ENCODE measurements around the gene NOXO1. TPM values are rescaled to one million over a fixed set of nuclear protein-coding genes. Genes with fewer than 3 reads are reported as not detected.
A peak's percentile ranks its signal among the peaks of the same experiment; 100 is the strongest.

Gene NOXO1
- polyA plus RNA-seq, 4 donors: 3.1 to 30.5 (median 10.8) TPM

GRCh38 chr16:1989209-1990100 lies 8.2 kb upstream of the NOXO1 start, which contains the start of gene SYNGR3:
SYNGR3 (plus strand) TSS chr16:1989970; CDS start chr16:1990103, 133 bp downstream.
- WGBS, 3 donors: 5 to 10% (median 5%) methylated on average over 23 to 67 of the region's 67 CpGs
- Histone ChIP-seq H3K27me3 (ENCODE audit: control insufficient read depth in 3 of 3, insufficient read depth in 3 of 3, low read length in 3 of 3) (peaks cover 3 to 35% (median 15%) of the 10 kb centered on the region in 3 donors), H3K9me3 (ENCODE audit: control insufficient read depth in 2 of 2, insufficient read depth in 1 of 2, low read depth in 1 of 2, low read length in 1 of 2) (peaks cover 0 to 7% of the 10 kb centered on the region in 2 donors), H3K4me3 (ENCODE audit: low read depth in 1 of 3, low read length in 3 of 3) (peak within 1 kb of the TSS; percentile 22 to 35 (median 23)), H3K4me1 (ENCODE audit: control insufficient read depth in 3 of 3, insufficient read depth in 2 of 3, low read depth in 1 of 3, low read length in 2 of 3) (peaks cover 0 to 40% (median 0%) of the 10 kb centered on the region in 3 donors), H3K36me3 (ENCODE audit: control insufficient read depth in 3 of 3, insufficient read depth in 2 of 3, low read depth in 1 of 3, low read length in 3 of 3) (peaks cover 2 to 32% (median 2%) of the 10 kb centered on the region in 3 donors), H3K27ac (ENCODE audit: low read depth in 1 of 3, low read length in 2 of 3) (peak within 1 kb of the TSS in 1 of 3 donors; percentile 41)
- FAIRE-seq: no peak
- peak; percentile 30 to 36 for DNase-seq

DNA sequence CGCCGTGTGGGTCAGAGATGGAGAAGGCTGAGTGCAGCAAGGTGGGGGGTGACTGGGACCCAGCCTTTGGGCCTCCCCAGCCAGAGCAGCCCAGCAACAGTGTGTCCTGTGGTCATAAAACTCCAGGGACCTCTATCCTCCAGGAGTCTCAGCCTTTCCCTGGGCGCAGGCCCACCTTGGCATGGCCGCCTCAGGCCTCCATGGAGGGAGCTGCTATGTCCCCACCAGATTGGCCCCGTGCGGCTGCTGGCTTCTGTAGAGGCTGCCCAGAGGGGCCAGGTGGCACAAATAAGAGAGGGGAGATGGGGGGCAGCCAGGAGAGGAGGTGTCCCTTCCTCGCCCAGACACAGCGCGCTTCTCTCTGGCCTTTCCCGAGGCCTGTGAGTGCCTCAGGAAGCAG lies 5.9 kb upstream of the NOXO1 start:
- peaks cover 0 to 3% of the 10 kb centered on the region in 2 donors for H3K9me3 ChIP-seq (ENCODE audit: control insufficient read depth in 2 of 2, insufficient read depth in 1 of 2, low read depth in 1 of 2, low read length in 1 of 2)
- H3K4me3 ChIP-seq (ENCODE audit: low read depth in 1 of 3, low read length in 3 of 3): no peak overlapping the region
- no peak for DNase-seq
- FAIRE-seq: no peak
- H3K4me1 ChIP-seq (ENCODE audit: control insufficient read depth in 3 of 3, insufficient read depth in 2 of 3, low read depth in 1 of 3, low read length in 2 of 3): peaks cover 0 to 51% (median 3%) of the 10 kb centered on the region in 3 donors
- 89 to 95% (median 92%) methylated on average over 9 to 10 of the region's 10 CpGs for WGBS, 3 donors
- no peak overlapping the region for H3K27ac ChIP-seq (ENCODE audit: low read depth in 1 of 3, low read length in 2 of 3)
- H3K36me3 ChIP-seq (ENCODE audit: control insufficient read depth in 3 of 3, insufficient read depth in 2 of 3, low read depth in 1 of 3, low read length in 3 of 3): peaks cover 2 to 29% (median 2%) of the 10 kb centered on the region in 3 donors
- peaks cover 3 to 45% (median 15%) of the 10 kb centered on the region in 3 donors for H3K27me3 ChIP-seq (ENCODE audit: control insufficient read depth in 3 of 3, insufficient read depth in 3 of 3, low read length in 3 of 3)

DNA sequence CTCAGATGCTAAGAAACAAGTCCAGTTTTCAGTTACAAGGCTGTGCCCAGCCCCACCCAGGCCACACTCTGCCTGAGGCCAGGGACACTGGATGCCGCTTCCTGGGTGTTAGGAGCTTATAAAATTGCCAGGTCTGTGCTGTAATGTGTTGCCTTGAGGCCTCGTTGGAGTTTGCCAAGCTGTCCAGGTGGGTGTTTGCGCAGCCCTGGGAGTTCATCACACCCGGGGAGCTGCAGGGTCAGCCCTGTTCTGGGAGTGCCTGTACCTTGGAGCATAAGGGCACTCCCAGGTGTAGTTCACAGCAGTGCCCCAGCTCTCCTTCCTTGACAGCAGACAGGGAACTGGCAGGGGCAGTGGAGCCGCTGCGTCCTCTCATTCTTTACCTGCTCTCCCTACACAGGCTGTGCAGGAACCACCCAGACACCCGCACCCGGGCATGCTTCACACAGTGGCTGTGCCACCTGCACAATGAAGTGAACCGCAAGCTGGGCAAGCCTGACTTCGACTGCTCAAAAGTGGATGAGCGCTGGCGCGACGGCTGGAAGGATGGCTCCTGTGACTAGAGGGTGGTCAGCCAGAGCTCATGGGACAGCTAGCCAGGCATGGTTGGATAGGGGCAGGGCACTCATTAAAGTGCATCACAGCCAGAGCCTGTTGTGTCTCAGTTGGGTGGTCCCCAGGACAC lies 4.3 kb upstream of the NOXO1 start:
- peak overlapping the region in 2 of 3 donors; percentile 48 to 83 for H3K4me3 ChIP-seq (ENCODE audit: low read depth in 1 of 3, low read length in 3 of 3)
- DNase-seq (peak; percentile 51 to 90), FAIRE-seq (no peak)
- H3K36me3 ChIP-seq (ENCODE audit: control insufficient read depth in 3 of 3, insufficient read depth in 2 of 3, low read depth in 1 of 3, low read length in 3 of 3): peaks cover 2 to 29% (median 2%) of the 10 kb centered on the region in 3 donors
- H3K9me3 ChIP-seq (ENCODE audit: control insufficient read depth in 2 of 2, insufficient read depth in 1 of 2, low read depth in 1 of 2, low read length in 1 of 2): no peaks in the 10 kb centered on the region
- peaks cover 3 to 50% (median 9%) of the 10 kb centered on the region in 3 donors for H3K27me3 ChIP-seq (ENCODE audit: control insufficient read depth in 3 of 3, insufficient read depth in 3 of 3, low read length in 3 of 3)
- WGBS, 3 donors: 51 to 78% (median 63%) methylated on average over 14 of the region's 14 CpGs
- peak overlapping the region; percentile 29 to 97 (median 82) for H3K27ac ChIP-seq (ENCODE audit: low read depth in 1 of 3, low read length in 2 of 3)
- peaks cover 0 to 56% (median 3%) of the 10 kb centered on the region in 3 donors for H3K4me1 ChIP-seq (ENCODE audit: control insufficient read depth in 3 of 3, insufficient read depth in 2 of 3, low read depth in 1 of 3, low read length in 2 of 3)

DNA sequence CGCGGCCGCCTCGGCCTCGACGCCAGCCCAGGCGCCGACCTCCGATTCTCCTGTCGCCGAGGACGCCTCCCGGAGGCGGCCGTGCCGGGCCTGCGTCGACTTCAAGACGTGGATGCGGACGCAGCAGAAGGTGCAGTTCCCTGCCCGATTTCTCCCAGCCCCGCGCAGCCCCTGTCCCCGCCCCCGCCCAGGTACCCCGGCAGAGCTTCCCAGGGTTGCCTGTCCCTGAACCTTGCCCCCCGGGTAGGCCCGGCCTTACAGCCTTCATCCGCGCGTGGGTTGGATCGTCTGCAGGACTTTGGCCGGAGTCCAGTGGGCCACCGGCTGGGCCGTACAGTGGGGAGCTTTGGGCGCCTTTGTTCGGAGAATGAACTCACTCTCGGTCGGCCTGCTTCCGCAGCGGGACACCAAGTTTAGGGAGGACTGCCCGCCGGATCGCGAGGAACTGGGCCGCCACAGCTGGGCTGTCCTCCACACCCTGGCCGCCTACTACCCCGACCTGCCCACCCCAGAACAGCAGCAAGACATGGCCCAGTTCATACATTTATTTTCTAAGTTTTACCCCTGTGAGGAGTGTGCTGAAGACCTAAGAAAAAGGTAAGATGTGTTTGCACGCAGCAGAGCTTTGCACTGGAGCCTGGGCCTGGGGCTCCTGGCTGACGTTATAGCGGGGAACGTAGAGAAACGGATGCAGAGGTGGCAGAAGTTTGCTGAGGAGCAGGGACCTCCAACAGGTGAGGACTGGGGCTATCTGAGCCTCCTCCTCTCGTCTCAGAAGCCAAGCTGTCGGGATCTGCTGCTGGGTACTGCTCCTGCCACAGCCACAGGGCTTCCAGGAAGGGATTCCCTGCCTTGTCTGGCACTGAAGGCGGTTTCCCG lies 3.3 kb upstream of the NOXO1 start:
- H3K9me3 ChIP-seq (ENCODE audit: control insufficient read depth in 2 of 2, insufficient read depth in 1 of 2, low read depth in 1 of 2, low read length in 1 of 2): no peaks in the 10 kb centered on the region
- peaks cover 0 to 62% (median 5%) of the 10 kb centered on the region in 3 donors for H3K4me1 ChIP-seq (ENCODE audit: control insufficient read depth in 3 of 3, insufficient read depth in 2 of 3, low read depth in 1 of 3, low read length in 2 of 3)
- WGBS, 3 donors: 5 to 8% (median 8%) methylated on average over 43 to 58 of the region's 58 CpGs
- H3K36me3 ChIP-seq (ENCODE audit: control insufficient read depth in 3 of 3, insufficient read depth in 2 of 3, low read depth in 1 of 3, low read length in 3 of 3): peaks cover 2 to 29% (median 2%) of the 10 kb centered on the region in 3 donors
- DNase-seq (peak; percentile 78), FAIRE-seq (no peak)
- H3K27ac ChIP-seq (ENCODE audit: low read depth in 1 of 3, low read length in 2 of 3): peak overlapping the region; percentile 29 to 97 (median 82)
- H3K27me3 ChIP-seq (ENCODE audit: control insufficient read depth in 3 of 3, insufficient read depth in 3 of 3, low read length in 3 of 3): peaks cover 3 to 55% (median 11%) of the 10 kb centered on the region in 3 donors
- peak overlapping the region; percentile 48 to 83 (median 81) for H3K4me3 ChIP-seq (ENCODE audit: low read depth in 1 of 3, low read length in 3 of 3)

DNA sequence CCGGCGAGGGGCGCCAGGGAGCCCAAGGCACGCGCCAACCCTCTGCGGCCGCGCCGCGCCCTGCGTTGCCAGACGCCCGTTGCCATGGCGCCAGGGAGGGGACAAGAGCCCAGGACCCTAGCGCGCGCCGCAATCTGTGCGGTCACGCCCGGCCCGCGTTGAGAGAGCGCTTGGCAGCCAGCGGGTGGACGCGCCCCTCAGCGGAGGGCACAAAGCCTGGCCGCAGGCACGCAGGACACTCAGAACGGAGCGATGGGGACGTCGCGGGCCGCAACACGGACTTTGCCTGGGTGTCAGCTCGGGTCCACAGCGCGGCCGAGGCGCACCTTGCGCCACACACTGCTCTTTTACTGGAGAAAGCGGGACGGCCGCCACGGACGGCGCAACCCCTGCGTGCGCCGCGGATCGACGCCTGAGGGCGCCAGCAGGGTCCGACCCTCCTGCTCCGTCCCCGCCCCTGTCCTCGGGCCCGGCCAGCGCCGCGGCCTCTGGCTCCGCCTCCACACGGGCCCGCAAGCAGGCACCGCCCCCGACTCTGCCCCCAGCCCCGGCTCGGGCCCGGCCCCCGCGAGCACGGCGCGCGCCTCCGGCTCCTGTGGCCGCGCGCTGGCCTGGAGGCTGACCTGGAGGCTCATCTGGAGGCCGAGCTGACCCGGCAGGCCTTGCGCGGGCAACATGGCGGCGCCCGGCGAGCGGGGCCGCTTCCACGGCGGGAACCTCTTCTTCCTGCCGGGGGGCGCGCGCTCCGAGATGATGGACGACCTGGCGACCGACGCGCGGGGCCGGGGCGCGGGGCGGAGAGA lies 2.5 kb upstream of the NOXO1 start, which contains the start of gene GFER:
TSS of gene GFER (plus strand) at position 650 of the 803 bp plus-strand sequence. CDS start at position 676, 26 bp downstream.
- peaks cover 3 to 50% (median 6%) of the 10 kb centered on the region in 3 donors for H3K27me3 ChIP-seq (ENCODE audit: control insufficient read depth in 3 of 3, insufficient read depth in 3 of 3, low read length in 3 of 3)
- FAIRE-seq (no peak), DNase-seq (peak; percentile 90 to 95)
- peak within 1 kb of the TSS; percentile 82 to 97 (median 85) for H3K27ac ChIP-seq (ENCODE audit: low read depth in 1 of 3, low read length in 2 of 3)
- H3K36me3 ChIP-seq (ENCODE audit: control insufficient read depth in 3 of 3, insufficient read depth in 2 of 3, low read depth in 1 of 3, low read length in 3 of 3): peaks cover 2 to 30% (median 2%) of the 10 kb centered on the region in 3 donors
- peaks cover 0 to 61% (median 5%) of the 10 kb centered on the region in 3 donors for H3K4me1 ChIP-seq (ENCODE audit: control insufficient read depth in 3 of 3, insufficient read depth in 2 of 3, low read depth in 1 of 3, low read length in 2 of 3)
- peak within 1 kb of the TSS; percentile 52 to 83 (median 81) for H3K4me3 ChIP-seq (ENCODE audit: low read depth in 1 of 3, low read length in 3 of 3)
- H3K9me3 ChIP-seq (ENCODE audit: control insufficient read depth in 2 of 2, insufficient read depth in 1 of 2, low read depth in 1 of 2, low read length in 1 of 2): no peaks in the 10 kb centered on the region
- WGBS, 3 donors: 0% methylated on average over 64 to 109 of the region's 109 CpGs

DNA sequence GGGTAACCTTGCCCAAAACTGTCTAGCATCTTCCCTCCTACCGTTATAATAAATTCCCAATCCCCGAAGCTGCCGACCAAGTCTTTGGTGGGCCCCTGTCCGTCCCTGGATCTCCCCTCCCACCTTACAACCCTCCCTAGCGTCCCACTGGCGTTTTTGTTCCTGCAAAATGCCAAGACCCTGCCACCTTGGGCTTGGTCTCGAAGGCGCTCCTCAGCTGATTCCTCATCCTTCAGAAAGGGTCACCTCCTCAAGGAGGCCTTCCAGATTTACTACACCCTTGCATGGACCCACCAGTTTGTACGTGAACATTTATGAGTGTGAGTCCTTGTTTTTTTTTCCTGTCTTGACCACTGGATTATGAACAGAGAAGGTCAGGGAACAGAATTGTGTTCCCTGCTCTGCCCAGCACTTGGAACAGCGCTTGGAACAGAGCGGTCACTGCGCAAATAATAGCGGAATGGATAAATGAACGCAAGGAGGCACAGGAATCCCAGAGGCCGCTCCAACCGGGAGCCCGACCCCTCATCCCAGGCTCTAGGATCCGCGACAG lies 1.8 kb upstream of the NOXO1 start:
- no peak for DNase-seq
- H3K27me3 ChIP-seq (ENCODE audit: control insufficient read depth in 3 of 3, insufficient read depth in 3 of 3, low read length in 3 of 3): peaks cover 0 to 43% (median 5%) of the 10 kb centered on the region in 3 donors
- no peak for FAIRE-seq
- peaks cover 2 to 37% (median 2%) of the 10 kb centered on the region in 3 donors for H3K36me3 ChIP-seq (ENCODE audit: control insufficient read depth in 3 of 3, insufficient read depth in 2 of 3, low read depth in 1 of 3, low read length in 3 of 3)
- H3K4me1 ChIP-seq (ENCODE audit: control insufficient read depth in 3 of 3, insufficient read depth in 2 of 3, low read depth in 1 of 3, low read length in 2 of 3): peaks cover 0 to 67% (median 5%) of the 10 kb centered on the region in 3 donors
- peak overlapping the region in 2 of 3 donors; percentile 82 to 90 for H3K27ac ChIP-seq (ENCODE audit: low read depth in 1 of 3, low read length in 2 of 3)
- H3K9me3 ChIP-seq (ENCODE audit: control insufficient read depth in 2 of 2, insufficient read depth in 1 of 2, low read depth in 1 of 2, low read length in 1 of 2): no peaks in the 10 kb centered on the region
- 29 to 38% (median 36%) methylated on average over 19 of the region's 19 CpGs for WGBS, 3 donors
- peak overlapping the region in 1 of 3 donors; percentile 83 for H3K4me3 ChIP-seq (ENCODE audit: low read depth in 1 of 3, low read length in 3 of 3)

DNA sequence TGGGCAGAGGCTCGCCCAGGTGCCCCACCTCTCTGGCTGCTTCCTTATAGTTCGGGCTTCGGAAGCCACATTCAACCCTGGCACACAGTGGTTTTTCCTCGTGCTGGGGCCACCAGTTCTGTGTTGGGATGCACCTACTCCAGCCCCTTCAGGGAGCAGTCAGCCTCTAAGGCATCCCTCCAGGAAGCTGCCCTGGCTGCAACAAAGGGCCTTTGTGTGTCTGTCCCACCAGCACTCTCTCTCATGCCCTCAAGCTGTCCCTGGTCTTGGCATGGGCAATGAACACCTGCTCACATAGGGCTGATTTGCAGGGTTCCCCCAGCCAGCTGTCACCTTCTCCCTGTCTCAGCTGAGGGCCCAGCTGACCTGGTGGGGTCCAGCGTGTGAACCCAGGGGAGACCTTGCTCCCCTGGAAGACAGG lies 754 bp upstream of the NOXO1 start:
- H3K27me3 ChIP-seq (ENCODE audit: control insufficient read depth in 3 of 3, insufficient read depth in 3 of 3, low read length in 3 of 3): peaks cover 0 to 41% (median 5%) of the 10 kb centered on the region in 3 donors

More for the DNA sequence above, 754 bp upstream of the NOXO1 start:
- Histone ChIP-seq H3K4me1 (ENCODE audit: control insufficient read depth in 3 of 3, insufficient read depth in 2 of 3, low read depth in 1 of 3, low read length in 2 of 3) (peaks cover 0 to 67% (median 5%) of the 10 kb centered on the region in 3 donors), H3K27ac (ENCODE audit: low read depth in 1 of 3, low read length in 2 of 3) (peak overlapping the region; percentile 2 to 78 (median 5)), H3K4me3 (ENCODE audit: low read depth in 1 of 3, low read length in 3 of 3) (no peak overlapping the region), H3K9me3 (ENCODE audit: control insufficient read depth in 2 of 2, insufficient read depth in 1 of 2, low read depth in 1 of 2, low read length in 1 of 2) (no peaks in the 10 kb centered on the region), H3K36me3 (ENCODE audit: control insufficient read depth in 3 of 3, insufficient read depth in 2 of 3, low read depth in 1 of 3, low read length in 3 of 3) (peaks cover 2 to 40% (median 2%) of the 10 kb centered on the region in 3 donors)
- 16 to 51% (median 25%) methylated on average over 5 of the region's 5 CpGs for WGBS, 3 donors
- DNase-seq (peak; percentile 41 to 66), FAIRE-seq (no peak)

Measured in small intestine (tissue), 7 donors.